Transverse colon (tissue), 4 donors: Measurements from ENCODE around the gene FCRL5. TPM values are rescaled to one million over a fixed set of nuclear protein-coding genes. Genes with fewer than 3 reads are reported as not detected.
A peak's percentile ranks its signal among the peaks of the same experiment; 100 is the strongest.

Experiments used
- DNase-seq: peaks from one replicate; pipeline ENCODE4 v3.0.0-alpha.2; 2019
- H3K27ac ChIP-seq, 4 donors: fragments of 200-600 bp; sonication (generic); 2 replicates each; pipeline ENCODE4 v1.5.1; 2016 to 2018; ENCODE audit warnings: inconsistent platforms in 4 of 4
- H3K27me3 ChIP-seq: fragments of 200-600 bp; sonication (generic); 2 replicates; pipeline ENCODE4 v1.5.1; 2017; ENCODE audit warnings: inconsistent platforms
- H3K36me3 ChIP-seq, 4 donors: fragments of 200-600 bp; sonication (generic); 2 replicates each; pipeline ENCODE4 v1.5.1; 2017 to 2019; ENCODE audit warnings: inconsistent platforms in 4 of 4
- H3K4me1 ChIP-seq, 4 donors: fragments of 200-600 bp; sonication (generic); 2 replicates each; pipeline ENCODE4 v1.5.1; 2017 to 2020; ENCODE audit warnings: inconsistent platforms in 4 of 4
- H3K4me3 ChIP-seq, 4 donors: fragments of 200-600 bp; sonication (generic); 1 replicate in 1 of 4; 2 replicates in 3 of 4; pipeline versions ENCODE4 v1.5.1 to v1.6.1; 2017 to 2019; ENCODE audit warnings: inconsistent platforms in 4 of 4
- H3K9me3 ChIP-seq, 2 donors: fragments of 200-600 bp; sonication (generic); 2 replicates each; pipeline ENCODE4 v1.5.1; 2017 to 2019; ENCODE audit warnings: inconsistent platforms in 2 of 2
- CTCF ChIP-seq, 5 experiments: fragments of 200-600 bp in 3 of 5; fragments of 450-650 bp in 2 of 5; sonication (generic) in 3 of 5; IDR thresholded peaks; 1 replicate in 2 of 5; 2 replicates in 3 of 5; pipeline ENCODE4 v1.5.1; 2016 to 2017; ENCODE audit warnings: antibody characterized with exemption in 5 of 5, inconsistent platforms in 3 of 5, mild to moderate bottlenecking in 2 of 5, moderate library complexity in 1 of 5
- EP300 ChIP-seq: sonication (generic); formaldehyde crosslinking; IDR thresholded peaks from one replicate; pipeline ENCODE4 v1.6.1; 2017; ENCODE audit warnings: antibody characterized with exemption, low read depth
- POLR2A ChIP-seq: fragments of 450-650 bp; IDR thresholded peaks from one replicate; pipeline ENCODE4 v1.6.1; 2016; ENCODE audit warnings: antibody characterized with exemption, mild to moderate bottlenecking, moderate library complexity
- POLR2AphosphoS5 ChIP-seq, 3 donors: sonication (generic); formaldehyde crosslinking; IDR thresholded peaks; one replicate each; pipeline ENCODE4 v1.6.1; 2016; ENCODE audit warnings: antibody characterized with exemption in 3 of 3
- WGBS, 2 donors: methylation state at CpG; one replicate each; pipeline ENCODE4 v1.1.5; 2018; ENCODE audit warnings: low coverage in 1 of 2; 5-methylcytosine and 5-hydroxymethylcytosine counted together
- in situ Hi-C, 4 donors: fragments of 200-750 bp; cut with MboI; loops; one replicate each; pipeline versions ENCODE4 v1.15.0 to v1.15.1; 2017; ENCODE audit warnings: low sequenced_read_pairs in 3 of 4, low pct_ligation_motif_present in 1 of 4, low pct_unique_long_range_greater_than_20kb in 1 of 4
- intact Hi-C: fragments of 100-400 bp; cut with DNase I; formaldehyde crosslinking; loops from one replicate; pipeline ENCODE4 v1.15.1; 2023; ENCODE audit warnings: low total_unique reads
- total RNA-seq, 4 donors: library from RNA; depleted of rRNA; stranded (reverse); fragments of >200 nt; gene quantifications; one replicate each; pipeline ENCODE4 v1.1.0, GENCODE V29; 2016

The FCRL5 gene
- total RNA-seq, 4 donors from 2014 or later, result 0.20 to 28.7 (median 1.2) TPM

GRCh38 chr1:157595356-157595755 is 43.0 kb upstream of the FCRL5 start:
- H3K4me1 ChIP-seq, result no peaks in the 10 kb centered on the region
- intact Hi-C loops (no loop called here), in situ Hi-C loops (no loop called here)

DNA sequence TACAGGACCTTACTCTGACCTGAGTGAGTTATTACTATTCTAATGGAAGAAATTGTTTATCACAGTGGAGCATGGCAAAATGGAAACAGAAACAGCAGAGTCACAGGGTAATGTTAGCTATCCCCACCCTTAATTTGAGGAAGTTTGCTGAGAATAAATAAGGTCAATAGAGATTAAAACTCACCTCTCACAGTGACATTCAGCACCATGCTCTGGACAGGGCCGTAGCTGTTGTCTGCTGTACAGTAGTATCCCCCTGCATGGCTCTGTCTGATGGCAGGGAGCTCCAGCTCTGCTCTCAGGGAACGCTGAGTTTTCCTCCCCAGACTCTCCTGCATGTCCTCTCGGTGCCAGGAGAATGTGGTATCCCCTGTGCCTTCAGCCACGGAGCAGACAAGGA is 33.7 kb upstream of the FCRL5 start:
- no peaks in the 10 kb centered on the region for H3K4me1 ChIP-seq
- no peaks in the 10 kb centered on the region for H3K36me3 ChIP-seq
- DNase-seq, result no peak
- no peaks in the 10 kb centered on the region for H3K9me3 ChIP-seq
- H3K27me3 ChIP-seq, result peaks cover 15% of the 10 kb centered on the region
- in situ Hi-C loops (no loop called here), intact Hi-C loops (loop anchor here (10.0 kb wide), 1 partner anchor 539 kb away; a partner anchor contains a TSS)
- no peak overlapping the region for H3K4me3 ChIP-seq
- TF ChIP-seq EP300, result no peak
- no peak for TF ChIP-seq POLR2A
- TF ChIP-seq CTCF (IDR thresholded peaks at IDR 0.05), result no peak
- no peak for TF ChIP-seq POLR2AphosphoS5 (IDR thresholded peaks at IDR 0.05)
- WGBS, 2 donors, result 54% methylated on average over 4 of the region's 4 CpGs; no CpG with 5 or more reads in 1 of the 2 donors
- H3K27ac ChIP-seq, result no peak overlapping the region

More at GRCh38 chr1:157595356-157595755, 43.0 kb upstream of the FCRL5 start:
- DNase-seq, result peak; percentile 19
- no peaks in the 10 kb centered on the region for H3K36me3 ChIP-seq
- H3K27me3 ChIP-seq, result peaks cover 4% of the 10 kb centered on the region
- no peaks in the 10 kb centered on the region for H3K9me3 ChIP-seq
- WGBS, 2 donors, result 33 to 66% methylated on average over 1 to 2 of the region's 2 CpGs
- H3K4me3 ChIP-seq, result no peak overlapping the region
- TF ChIP-seq POLR2A, result no peak
- TF ChIP-seq POLR2AphosphoS5 (IDR thresholded peaks at IDR 0.05), result no peak
- no peak for TF ChIP-seq CTCF (IDR thresholded peaks at IDR 0.05)
- no peak for TF ChIP-seq EP300
- no peak overlapping the region for H3K27ac ChIP-seq

GRCh38 chr1:157584503-157584902 is 32.2 kb upstream of the FCRL5 start:
- Histone ChIP-seq H3K4me3 (no peak overlapping the region), H3K27me3 (peaks cover 10% of the 10 kb centered on the region), H3K4me1 (no peaks in the 10 kb centered on the region), H3K9me3 (no peaks in the 10 kb centered on the region), H3K27ac (no peak overlapping the region), H3K36me3 (no peaks in the 10 kb centered on the region)
- 67% methylated on average over 3 of the region's 3 CpGs; no CpG with 5 or more reads in 1 of the 2 donors for WGBS, 2 donors
- in situ Hi-C loops (no loop called here), intact Hi-C loops (loop anchor here (10.0 kb wide), 1 partner anchor 540 kb away; a partner anchor contains a TSS)
- DNase-seq, result no peak
- no peak for TF ChIP-seq POLR2A
- TF ChIP-seq POLR2AphosphoS5 (IDR thresholded peaks at IDR 0.05), result no peak
- TF ChIP-seq CTCF (IDR thresholded peaks at IDR 0.05), result no peak
- TF ChIP-seq EP300, result no peak

DNA sequence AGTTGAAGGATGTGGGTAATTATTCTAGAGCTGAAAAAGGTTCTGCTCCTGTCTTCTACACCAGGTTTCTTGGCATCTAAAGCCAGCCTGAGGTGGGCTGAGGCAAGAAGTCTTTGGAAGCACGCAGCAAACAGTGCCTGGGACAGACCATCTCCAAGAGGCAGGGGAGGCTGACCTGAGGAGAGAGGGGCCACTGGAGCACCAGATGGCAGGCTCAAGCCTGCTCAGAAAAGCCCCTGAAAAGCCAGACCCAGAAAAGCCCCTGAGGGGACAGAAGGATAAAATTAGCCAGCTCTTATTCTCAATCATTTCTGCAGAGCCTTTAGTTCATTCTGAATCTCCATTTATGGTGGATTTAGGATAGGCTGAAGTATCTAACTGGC is 28.5 kb upstream of the FCRL5 start:
- no peak overlapping the region for H3K27ac ChIP-seq
- no peak for TF ChIP-seq POLR2A
- no peak for TF ChIP-seq EP300
- TF ChIP-seq POLR2AphosphoS5 (IDR thresholded peaks at IDR 0.05), result no peak
- TF ChIP-seq CTCF (IDR thresholded peaks at IDR 0.05), result no peak
- H3K27me3 ChIP-seq, result peaks cover 4% of the 10 kb centered on the region
- no peak overlapping the region for H3K4me3 ChIP-seq
- H3K9me3 ChIP-seq, result no peaks in the 10 kb centered on the region
- in situ Hi-C loops, result no loop called here
- no peaks in the 10 kb centered on the region for H3K36me3 ChIP-seq
- 69 to 89% methylated on average over 1 of the region's 1 CpG for WGBS, 2 donors
- intact Hi-C loops, result loop anchor here (10.0 kb wide), 1 partner anchor 544 kb away; a partner anchor contains a TSS
- DNase-seq, result no peak
- H3K4me1 ChIP-seq, result no peaks in the 10 kb centered on the region
